Thoracic aorta (tissue), 2 donors: ENCODE measurements around the gene PRMT6. TPM values are rescaled to one million over a fixed set of nuclear protein-coding genes. Genes with fewer than 3 reads are reported as not detected.
A peak's percentile ranks its signal among the peaks of the same experiment; 100 is the strongest.

Experiments
- ATAC-seq: fragments of 150-250 bp; one replicate; pipeline ENCODE4 v1.8.0; 2017; ENCODE audit warnings: low read depth; ENCODE audit not compliant: insufficient number of reproducible peaks, low FRiP score
- DNase-seq: peaks from one replicate; pipeline ENCODE4 v3.0.0-alpha.2; 2020; ENCODE audit warnings: low spot score
- H3K27ac ChIP-seq, 2 donors: fragments of 200-600 bp; sonication (generic); 1 replicate in 1 of 2; 2 replicates in 1 of 2; pipeline ENCODE4 v1.5.1; 2016; ENCODE audit warnings: mild to moderate bottlenecking in 2 of 2, moderate library complexity in 2 of 2
- H3K27me3 ChIP-seq: fragments of 200-600 bp; sonication (generic); replicated peaks from 2 replicates; pipeline ENCODE4 v1.6.0; 2016; ENCODE audit warnings: mild to moderate bottlenecking; ENCODE audit not compliant: insufficient read depth
- H3K36me3 ChIP-seq: fragments of 200-600 bp; sonication (generic); one replicate; pipeline ENCODE4 v1.5.1; 2016
- H3K4me1 ChIP-seq, 2 donors: fragments of 200-600 bp; sonication (generic); 1 replicate in 1 of 2; 2 replicates in 1 of 2; pipeline versions ENCODE4 v1.5.1 to v1.6.0; 2016; ENCODE audit warnings: low read depth in 2 of 2, mild to moderate bottlenecking in 1 of 2; ENCODE audit not compliant: control insufficient read depth in 1 of 2
- H3K4me3 ChIP-seq: fragments of 200-600 bp; sonication (generic); 2 replicates; pipeline ENCODE4 v1.5.1; 2016; ENCODE audit warnings: mild to moderate bottlenecking
- H3K9me3 ChIP-seq: fragments of 200-600 bp; sonication (generic); 2 replicates; pipeline ENCODE4 v1.5.1; 2016
- CTCF ChIP-seq: fragments of 200-600 bp; sonication (generic); IDR thresholded peaks from one replicate; pipeline ENCODE4 v1.5.1; 2019; ENCODE audit warnings: antibody characterized with exemption
- total RNA-seq, 2 donors: library from RNA; depleted of rRNA; stranded (reverse); fragments of >200 nt; gene quantifications; one replicate each; pipeline versions ENCODE4 v1.1.0 to v1.2.3, GENCODE V29; 2016

PRMT6 gene
- total RNA-seq, 2 donors from 2014 or later: 6.4 to 14.0 TPM

GRCh38 chr1:107057197-107058133 is 991 bp downstream of the PRMT6 start:
- H3K36me3 ChIP-seq: peaks cover 4% of the 10 kb centered on the region
- TF ChIP-seq CTCF: no peak
- H3K27me3 ChIP-seq: no peaks in the 10 kb centered on the region
- no peaks in the 10 kb centered on the region for H3K9me3 ChIP-seq
- H3K27ac ChIP-seq: peak overlapping the region; percentile 78 to 87
- H3K4me1 ChIP-seq: peaks cover 0 to 12% of the 10 kb centered on the region in 2 donors
- peak; percentile 34 for ATAC-seq
- H3K4me3 ChIP-seq: peak overlapping the region; percentile 94
- DNase-seq: peak; percentile 5

DNA sequence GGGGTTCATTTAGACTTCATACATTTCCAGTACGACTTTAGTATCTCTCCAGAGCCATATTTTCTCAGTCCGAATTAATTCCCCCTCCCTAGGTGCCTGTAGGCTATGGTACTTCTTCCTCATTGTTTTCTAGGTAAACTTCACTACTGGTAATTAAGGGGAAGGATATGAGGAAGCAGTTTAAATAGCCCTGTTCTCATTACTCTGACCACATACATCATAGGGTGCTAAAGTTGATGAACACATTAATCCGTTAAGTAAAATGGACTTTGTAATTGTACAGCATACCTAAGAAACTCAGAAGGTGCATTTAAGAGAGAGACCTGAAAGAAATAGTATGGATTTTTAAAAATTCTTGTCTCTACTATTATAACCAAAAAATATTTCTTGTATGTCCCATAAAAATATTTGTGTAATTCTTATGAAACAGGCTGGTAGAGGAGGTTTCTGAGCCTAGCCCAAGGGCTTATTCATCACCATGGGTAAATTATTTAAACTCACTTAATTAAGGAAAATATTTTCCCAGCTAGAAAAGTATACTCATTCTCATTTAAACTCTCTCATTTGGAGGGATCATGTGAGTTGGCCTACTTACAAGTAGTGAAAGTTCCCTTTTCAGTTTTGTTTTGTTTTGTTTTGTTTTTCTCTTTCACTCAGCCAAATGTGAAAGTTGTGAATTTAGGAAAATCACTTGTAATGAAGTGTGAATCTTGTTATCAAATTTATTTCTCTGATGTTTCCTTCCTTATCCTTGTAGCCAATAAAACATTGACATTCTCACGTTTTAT is 2.0 kb downstream of the PRMT6 start:
- TF ChIP-seq CTCF: no peak
- no peak for DNase-seq
- H3K9me3 ChIP-seq: no peaks in the 10 kb centered on the region
- H3K4me1 ChIP-seq: peaks cover 0 to 12% of the 10 kb centered on the region in 2 donors
- ATAC-seq: no peak
- H3K27me3 ChIP-seq: no peaks in the 10 kb centered on the region
- no peak overlapping the region for H3K4me3 ChIP-seq
- no peak overlapping the region for H3K27ac ChIP-seq
- peaks cover 4% of the 10 kb centered on the region for H3K36me3 ChIP-seq

DNA sequence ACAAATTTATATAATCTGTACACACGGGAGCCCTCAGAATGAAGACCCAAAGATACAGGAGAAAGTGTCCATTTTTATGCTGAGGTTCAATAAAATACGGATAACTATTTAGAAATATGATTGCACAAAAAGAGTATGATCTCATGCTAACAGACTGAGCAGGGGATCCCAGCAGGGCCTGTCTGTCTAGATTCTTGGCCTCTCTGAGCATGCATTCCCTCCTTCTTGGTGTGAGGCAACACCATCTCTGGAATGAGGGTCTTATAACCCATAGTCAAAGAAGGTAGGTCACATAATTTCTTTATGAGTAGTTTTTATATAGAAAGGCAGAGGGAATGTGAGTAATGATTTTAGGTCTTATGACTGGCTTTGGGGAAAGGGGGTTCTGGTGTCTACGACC is 5.4 kb downstream of the PRMT6 start:
- Histone ChIP-seq H3K4me3 (no peak overlapping the region), H3K27me3 (no peaks in the 10 kb centered on the region), H3K9me3 (no peaks in the 10 kb centered on the region), H3K27ac (no peak overlapping the region), H3K36me3 (peaks cover 4% of the 10 kb centered on the region), H3K4me1 (peaks cover 0 to 12% of the 10 kb centered on the region in 2 donors)
- ATAC-seq (no peak), DNase-seq (no peak)
- no peak for TF ChIP-seq CTCF

GRCh38 chr1:107073493-107073892 is 17.0 kb downstream of the PRMT6 start:
- Histone ChIP-seq H3K36me3 (no peaks in the 10 kb centered on the region), H3K27me3 (no peaks in the 10 kb centered on the region), H3K9me3 (no peaks in the 10 kb centered on the region), H3K27ac (no peak overlapping the region), H3K4me3 (no peak overlapping the region), H3K4me1 (no peaks in the 10 kb centered on the region)
- no peak for ATAC-seq
- DNase-seq: no peak
- no peak for TF ChIP-seq CTCF

GRCh38 chr1:107076841-107077240 is 20.4 kb downstream of the PRMT6 start:
- H3K9me3 ChIP-seq: no peaks in the 10 kb centered on the region
- no peak overlapping the region for H3K4me3 ChIP-seq
- no peak for ATAC-seq

More at GRCh38 chr1:107076841-107077240, 20.4 kb downstream of the PRMT6 start:
- no peak for DNase-seq
- no peaks in the 10 kb centered on the region for H3K36me3 ChIP-seq
- TF ChIP-seq CTCF: no peak
- H3K4me1 ChIP-seq: no peaks in the 10 kb centered on the region
- no peaks in the 10 kb centered on the region for H3K27me3 ChIP-seq
- no peak overlapping the region for H3K27ac ChIP-seq
